OCI-M2 (cell line): ENCODE measurements around the gene NUP37.

Experiments used
- DNase-seq: peaks from one replicate; lab custom pipeline; 2025; ENCODE audit not compliant: unreplicated experiment; lab: John Stamatoyannopoulos, UW

Gene NUP37

DNA sequence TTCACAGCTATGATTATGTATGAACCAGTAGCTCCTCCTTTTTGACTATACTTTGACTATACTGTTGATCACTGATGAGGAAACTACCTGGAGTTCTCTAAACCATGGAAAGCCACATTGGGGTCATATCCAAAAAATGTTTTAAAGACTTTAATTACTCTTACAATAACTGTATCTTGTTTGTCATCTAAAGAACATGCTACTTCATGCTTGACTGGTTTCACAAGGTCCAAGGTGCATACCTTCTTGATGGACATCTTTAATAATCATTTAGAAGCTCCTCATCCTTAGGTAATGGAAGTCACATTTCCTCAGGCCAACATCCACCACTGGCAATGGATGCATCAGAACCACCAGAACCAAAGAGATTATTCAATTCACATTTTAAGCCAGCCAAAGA lies 88.1 kb downstream of the NUP37 start:
- no peak for DNase-seq

DNA sequence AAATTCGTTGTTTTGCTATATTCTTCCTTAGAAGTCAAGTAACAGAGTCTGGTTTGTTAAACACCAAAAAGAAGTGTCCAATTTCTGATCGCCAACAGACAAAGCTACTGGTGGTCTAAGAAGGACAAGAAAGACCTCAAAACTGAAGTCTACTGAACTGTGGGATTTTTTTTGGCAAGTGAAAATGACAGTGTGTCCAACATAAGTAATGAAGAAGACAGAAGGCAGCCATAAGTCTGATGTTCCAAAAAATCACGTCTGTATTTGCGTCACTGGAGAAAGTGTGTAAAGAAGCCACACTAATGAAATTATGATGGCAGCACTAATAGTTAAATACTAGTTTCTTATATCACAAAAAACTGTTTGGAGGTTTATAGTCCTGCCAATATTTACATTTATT lies 90.8 kb downstream of the NUP37 start:
- DNase-seq, result no peak

DNA sequence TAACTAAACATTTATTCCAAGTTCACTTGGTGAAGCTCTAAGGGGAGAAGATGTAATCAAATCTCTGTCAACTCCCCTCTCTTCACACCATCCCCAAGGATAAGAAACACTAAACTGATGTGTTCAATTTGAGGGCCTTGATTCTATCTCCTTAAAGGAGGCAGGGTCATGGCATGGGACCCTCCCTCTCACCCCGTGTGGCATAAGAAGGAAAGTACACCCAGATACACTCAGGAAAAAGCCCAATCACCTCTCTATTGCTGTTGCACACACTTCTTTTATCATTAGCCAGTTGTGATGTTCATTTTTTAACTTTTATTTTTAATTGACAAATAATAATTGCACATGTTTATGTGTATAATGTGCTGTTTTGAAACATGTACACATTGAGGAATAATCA lies 93.2 kb downstream of the NUP37 start:
- no peak for DNase-seq

DNA sequence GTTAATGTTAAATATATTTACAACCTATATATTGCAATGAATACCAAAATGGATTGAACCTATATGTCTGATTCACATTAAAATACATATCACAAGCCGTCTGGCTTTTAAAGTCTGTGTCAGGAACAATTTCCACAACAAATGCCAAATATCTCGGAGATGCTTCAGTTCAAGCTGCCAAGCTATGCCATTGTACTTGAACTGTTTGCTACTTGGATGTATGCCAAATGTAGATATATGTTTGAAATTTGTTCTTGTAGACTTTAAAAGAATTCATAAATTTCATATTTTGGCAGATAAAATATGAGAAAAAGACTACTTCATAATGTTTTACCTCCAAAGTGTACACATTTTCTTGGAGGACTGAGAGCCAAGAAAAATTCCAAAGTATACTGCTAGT lies 95.1 kb downstream of the NUP37 start:
- DNase-seq, result no peak

DNA sequence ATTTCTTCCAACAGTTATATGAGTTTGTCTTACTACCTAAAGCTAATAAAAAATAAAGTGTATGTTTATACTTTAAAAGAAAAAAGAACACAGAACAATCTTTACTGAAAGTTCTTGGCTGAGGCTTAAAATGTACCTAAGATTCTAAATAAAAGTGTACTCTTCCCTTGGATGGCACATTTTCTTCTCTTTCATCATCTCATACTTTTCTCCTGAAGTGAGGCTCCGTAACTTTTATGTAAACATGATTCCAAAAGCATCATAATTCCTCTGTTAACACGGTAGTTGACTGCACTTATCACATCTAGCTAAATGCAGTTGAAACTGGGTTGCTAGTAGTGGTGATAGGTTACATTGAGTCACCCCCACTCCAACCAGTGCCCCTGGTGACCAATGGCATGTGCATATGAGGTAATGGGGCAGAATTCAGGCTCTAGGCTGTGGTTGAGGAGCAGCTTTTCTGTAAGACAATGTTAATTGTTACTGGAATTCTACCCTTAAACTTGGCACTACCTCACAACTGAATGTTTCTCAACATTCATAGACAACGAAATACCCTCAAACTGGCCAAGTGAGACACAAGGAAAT lies 96.5 kb downstream of the NUP37 start:
- no peak for DNase-seq
